Measurements from ENCODE around the gene MPP3.

- TF ChIP-seq, protein P1, sequence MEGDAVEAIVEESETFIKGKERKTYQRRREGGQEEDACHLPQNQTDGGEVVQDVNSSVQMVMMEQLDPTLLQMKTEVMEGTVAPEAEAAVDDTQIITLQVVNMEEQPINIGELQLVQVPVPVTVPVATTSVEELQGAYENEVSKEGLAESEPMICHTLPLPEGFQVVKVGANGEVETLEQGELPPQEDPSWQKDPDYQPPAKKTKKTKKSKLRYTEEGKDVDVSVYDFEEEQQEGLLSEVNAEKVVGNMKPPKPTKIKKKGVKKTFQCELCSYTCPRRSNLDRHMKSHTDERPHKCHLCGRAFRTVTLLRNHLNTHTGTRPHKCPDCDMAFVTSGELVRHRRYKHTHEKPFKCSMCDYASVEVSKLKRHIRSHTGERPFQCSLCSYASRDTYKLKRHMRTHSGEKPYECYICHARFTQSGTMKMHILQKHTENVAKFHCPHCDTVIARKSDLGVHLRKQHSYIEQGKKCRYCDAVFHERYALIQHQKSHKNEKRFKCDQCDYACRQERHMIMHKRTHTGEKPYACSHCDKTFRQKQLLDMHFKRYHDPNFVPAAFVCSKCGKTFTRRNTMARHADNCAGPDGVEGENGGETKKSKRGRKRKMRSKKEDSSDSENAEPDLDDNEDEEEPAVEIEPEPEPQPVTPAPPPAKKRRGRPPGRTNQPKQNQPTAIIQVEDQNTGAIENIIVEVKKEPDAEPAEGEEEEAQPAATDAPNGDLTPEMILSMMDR (IDR thresholded peaks at IDR 0.05; ENCODE audit: borderline replicate concordance, extremely low read depth, low read length, poor library complexity, severe bottlenecking), result no peak
- no peak for TF ChIP-seq EZH2 (IDR thresholded peaks at IDR 0.05; ENCODE audit: borderline replicate concordance, low read depth, low read length, severe bottlenecking)
Observed at GRCh38 chr17:43767053-43767712, 65.8 kb downstream of the MPP3 start.
